HepG2 (cell line): ENCODE data around the gene PYCR2. TPM values are rescaled to one million over a fixed set of nuclear protein-coding genes. Genes with fewer than 3 reads are reported as not detected.
A peak's percentile ranks its signal among the peaks of the same experiment; 100 is the strongest.

Experiments
- ADNP ChIP-seq: sonication (generic); formaldehyde crosslinking; IDR thresholded peaks from 2 replicates; pipeline ENCODE4 v1.4.0; 2020; ENCODE audit warnings: missing genetic modification reagents
- AHR ChIP-seq: IDR thresholded peaks from 2 replicates; pipeline ENCODE4 v1.6.1; 2018; ENCODE audit warnings: missing genetic modification reagents, missing compliant biosample characterization
- ATAD3A ChIP-seq: sonication (generic); formaldehyde crosslinking; IDR thresholded peaks from 2 replicates; pipeline ENCODE4 v1.4.0; 2020; ENCODE audit warnings: missing genetic modification reagents
- ATF1 ChIP-seq: IDR thresholded peaks from 2 replicates; pipeline ENCODE4 v1.6.1; 2016; ENCODE audit warnings: mild to moderate bottlenecking, control low read depth
- DNMT3B ChIP-seq: conservative IDR thresholded peaks from 2 replicates; pipeline ENCODE4 v1.6.1; 2016; ENCODE audit warnings: missing biosample characterization, control low read depth
- GATAD2A ChIP-seq: IDR thresholded peaks from 2 replicates; pipeline ENCODE4 v1.6.1; 2016
- GZF1 ChIP-seq: sonication (generic); formaldehyde crosslinking; IDR thresholded peaks from 2 replicates; pipeline ENCODE4 v1.5.1; 2020; ENCODE audit warnings: mild to moderate bottlenecking, missing genetic modification reagents
- HIVEP1 ChIP-seq: sonication (generic); formaldehyde crosslinking; IDR thresholded peaks from 2 replicates; pipeline ENCODE4 v1.4.0; 2020; ENCODE audit warnings: mild to moderate bottlenecking, missing genetic modification reagents
- HOXD1 ChIP-seq: sonication (generic); formaldehyde crosslinking; IDR thresholded peaks from 2 replicates; pipeline ENCODE4 v1.5.0; 2020; ENCODE audit warnings: missing genetic modification reagents
- KLF9 ChIP-seq: IDR thresholded peaks from 2 replicates; pipeline ENCODE4 v1.6.1; 2016; ENCODE audit warnings: low read depth
- STAT5B ChIP-seq: sonication (generic); formaldehyde crosslinking; IDR thresholded peaks from 2 replicates; pipeline ENCODE4 v1.4.0; 2020; ENCODE audit warnings: missing genetic modification reagents
- ZMYM2 ChIP-seq: sonication (generic); formaldehyde crosslinking; IDR thresholded peaks from 2 replicates; pipeline ENCODE4 v1.8.0; 2022; ENCODE audit warnings: mild to moderate bottlenecking, missing genetic modification reagents
- ZMYM3 ChIP-seq: sonication (generic); formaldehyde crosslinking; IDR thresholded peaks from 2 replicates; pipeline ENCODE4 v1.5.1; 2020; ENCODE audit warnings: mild to moderate bottlenecking, missing genetic modification reagents
- ZNF17 ChIP-seq: sonication (generic); formaldehyde crosslinking; IDR thresholded peaks from 2 replicates; pipeline ENCODE4 v1.5.0; 2020; ENCODE audit warnings: mild to moderate bottlenecking, missing genetic modification reagents
- ZNF205 ChIP-seq: IDR thresholded peaks from 2 replicates; pipeline ENCODE4 v1.6.1; 2018; ENCODE audit warnings: missing biosample characterization, missing genetic modification reagents
- ZNF225 ChIP-seq: sonication (generic); formaldehyde crosslinking; IDR thresholded peaks from 2 replicates; pipeline ENCODE4 v1.4.0; 2020; ENCODE audit warnings: mild to moderate bottlenecking, missing genetic modification reagents
- ZNF264 ChIP-seq: sonication (generic); formaldehyde crosslinking; IDR thresholded peaks from 2 replicates; pipeline ENCODE4 v1.4.0; 2020; ENCODE audit warnings: missing genetic modification reagents
- ZNF276 ChIP-seq: sonication (generic); formaldehyde crosslinking; IDR thresholded peaks from 2 replicates; pipeline ENCODE4 v1.4.0; 2020; ENCODE audit warnings: mild to moderate bottlenecking, low read depth, missing genetic modification reagents
- ZNF296 ChIP-seq: sonication (generic); formaldehyde crosslinking; conservative IDR thresholded peaks from 2 replicates; pipeline ENCODE4 v1.5.0; 2020; ENCODE audit warnings: mild to moderate bottlenecking, missing genetic modification reagents
- ZNF720 ChIP-seq: sonication (generic); formaldehyde crosslinking; IDR thresholded peaks from 2 replicates; pipeline ENCODE4 v1.4.0; 2020; ENCODE audit warnings: missing genetic modification reagents
- ZNF737 ChIP-seq: sonication (generic); formaldehyde crosslinking; IDR thresholded peaks from 2 replicates; pipeline ENCODE4 v1.5.0; 2020; ENCODE audit warnings: missing genetic modification reagents, mild to moderate bottlenecking, borderline replicate concordance
- polyA plus RNA-seq, 8 experiments: library from polyadenylated mRNA; depleted of rRNA in 3 of 8; stranded (reverse) in 7 of 8; unstranded in 1 of 8; fragments of >200 nt; fragmentation: Illumina TruSeq in 4 of 8; extraction: Trizol in 4 of 8; gene quantifications; 2 replicates each; pipeline versions ENCODE4 v1.2.1 to v1.2.3, GENCODE V29; 2011 to 2016; ENCODE audit warnings: low read depth in 4 of 8, missing spikeins in 1 of 8, mixed read lengths in 1 of 8; ENCODE audit not compliant: insufficient read depth in 1 of 8
- total RNA-seq, 5 experiments: library from RNA; depleted of rRNA; stranded (reverse); fragments of >200 nt; fragmentation: Illumina TruSeq; extraction: Trizol; gene quantifications; 2 replicates each; pipeline ENCODE4 v1.2.3, GENCODE V29; 2016; ENCODE audit warnings: low read depth in 1 of 5
- TF ChIP-seq, protein P1 (sequence below): sonication (generic); formaldehyde crosslinking; conservative IDR thresholded peaks from 2 replicates; pipeline ENCODE4 v1.4.0; 2020; ENCODE audit warnings: missing genetic modification reagents
- TF ChIP-seq, protein P2 (sequence below): sonication (generic); formaldehyde crosslinking; IDR thresholded peaks from 2 replicates; pipeline ENCODE4 v1.8.1; 2023; ENCODE audit warnings: mild to moderate bottlenecking, inconsistent platforms, moderate library complexity, missing genetic modification reagents, borderline replicate concordance
- TF ChIP-seq, protein P3 (sequence below): IDR thresholded peaks from 2 replicates; pipeline ENCODE4 v1.6.1; 2016; ENCODE audit warnings: missing compliant biosample characterization, missing genetic modification reagents, borderline replicate concordance

Gene PYCR2
- total and polyA plus RNA-seq, 2 of the 13 experiments (the other 11 are each of a cell fraction or from before 2014, with no cell fraction given), result 47.2 to 47.8 TPM

- TF ChIP-seq, protein P1, sequence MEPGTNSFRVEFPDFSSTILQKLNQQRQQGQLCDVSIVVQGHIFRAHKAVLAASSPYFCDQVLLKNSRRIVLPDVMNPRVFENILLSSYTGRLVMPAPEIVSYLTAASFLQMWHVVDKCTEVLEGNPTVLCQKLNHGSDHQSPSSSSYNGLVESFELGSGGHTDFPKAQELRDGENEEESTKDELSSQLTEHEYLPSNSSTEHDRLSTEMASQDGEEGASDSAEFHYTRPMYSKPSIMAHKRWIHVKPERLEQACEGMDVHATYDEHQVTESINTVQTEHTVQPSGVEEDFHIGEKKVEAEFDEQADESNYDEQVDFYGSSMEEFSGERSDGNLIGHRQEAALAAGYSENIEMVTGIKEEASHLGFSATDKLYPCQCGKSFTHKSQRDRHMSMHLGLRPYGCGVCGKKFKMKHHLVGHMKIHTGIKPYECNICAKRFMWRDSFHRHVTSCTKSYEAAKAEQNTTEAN, result no peak; the same call in 1 of the 2 replicates
- TF ChIP-seq ZNF205 (CRISPR knock-in tag) (0 out of 2 replicates have a peak, but pooled peaks have one; percentile 40), KLF9 (CRISPR knock-in tag) (no peak), AHR (peak; percentile 67; the same call in 1 of the 2 replicates), STAT5B (CRISPR knock-in tag) (no peak), HOXD1 (CRISPR knock-in tag) (peak; percentile 22; the same call in 1 of the 2 replicates), ZNF225 (CRISPR knock-in tag) (peak; percentile 91), DNMT3B (CRISPR knock-in tag) (no peak; the same call in 1 of the 2 replicates), HIVEP1 (CRISPR knock-in tag) (peak; percentile 89), ATAD3A (no peak), GZF1 (CRISPR knock-in tag) (no peak; the same call in none of the 2 replicates), ZMYM2 (CRISPR knock-in tag) (0 out of 2 replicates have a peak, but pooled peaks have one; percentile 22), ADNP (CRISPR knock-in tag) (no peak), ZNF17 (CRISPR knock-in tag) (no peak), ZNF264 (peak; percentile 53; the same call in 1 of the 2 replicates), ZNF296 (CRISPR knock-in tag) (peak; percentile 49; the same call in 1 of the 2 replicates), ZNF720 (CRISPR knock-in tag) (no peak), ZNF737 (no peak), GATAD2A (CRISPR knock-in tag) (peak; percentile 62), ZMYM3 (CRISPR knock-in tag) (no peak), ATF1 (CRISPR knock-in tag) (no peak), ZNF276 (no peak)
- TF ChIP-seq, protein P2, sequence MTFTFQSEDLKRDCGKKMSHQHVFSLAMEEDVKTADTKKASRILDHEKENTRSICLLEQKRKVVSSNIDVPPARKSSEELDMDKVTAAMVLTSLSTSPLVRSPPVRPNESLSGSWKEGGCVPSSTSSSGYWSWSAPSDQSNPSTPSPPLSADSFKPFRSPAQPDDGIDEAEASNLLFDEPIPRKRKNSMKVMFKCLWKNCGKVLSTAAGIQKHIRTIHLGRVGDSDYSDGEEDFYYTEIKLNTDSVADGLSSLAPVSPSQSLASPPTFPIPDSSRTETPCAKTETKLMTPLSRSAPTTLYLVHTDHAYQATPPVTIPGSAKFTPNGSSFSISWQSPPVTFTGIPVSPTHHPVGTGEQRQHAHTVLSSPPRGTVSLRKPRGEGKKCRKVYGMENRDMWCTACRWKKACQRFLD (CRISPR knock-in tag), result no peak; the same call in 1 of the 2 replicates
- TF ChIP-seq, protein P3, sequence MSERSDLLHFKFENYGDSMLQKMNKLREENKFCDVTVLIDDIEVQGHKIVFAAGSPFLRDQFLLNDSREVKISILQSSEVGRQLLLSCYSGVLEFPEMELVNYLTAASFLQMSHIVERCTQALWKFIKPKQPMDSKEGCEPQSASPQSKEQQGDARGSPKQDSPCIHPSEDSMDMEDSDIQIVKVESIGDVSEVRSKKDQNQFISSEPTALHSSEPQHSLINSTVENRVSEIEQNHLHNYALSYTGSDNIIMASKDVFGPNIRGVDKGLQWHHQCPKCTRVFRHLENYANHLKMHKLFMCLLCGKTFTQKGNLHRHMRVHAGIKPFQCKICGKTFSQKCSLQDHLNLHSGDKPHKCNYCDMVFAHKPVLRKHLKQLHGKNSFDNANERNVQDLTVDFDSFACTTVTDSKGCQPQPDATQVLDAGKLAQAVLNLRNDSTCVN (CRISPR knock-in tag), result no peak; the same call in 1 of the 2 replicates
Measured at GRCh38 chr1:225923692-225924555, at the start of gene PYCR2 (continued).
